H4 (cell line): ENCODE results near the gene SENP2. TPM values are rescaled to one million over a fixed set of nuclear protein-coding genes. Genes with fewer than 3 reads are reported as not detected.
"Not testable (repeated sequence)": the region's sequence is repeated elsewhere in the genome, so short reads cannot be mapped to it uniquely, and the experiment has no call there.

ENCODE experiments used
- DNase-seq: peaks from one replicate; pipeline ENCODE4 v3.0.0-alpha.2; 2015; ENCODE audit warnings: low spot score
- total RNA-seq: library from RNA; depleted of rRNA; stranded (reverse); fragments of >200 nt; shearing (Covaris generic); gene quantifications from 2 replicates; pipeline ENCODE4 v1.2.3, GENCODE V29; 2014; rRNA removed

Gene SENP2
- total RNA-seq = 26.2 TPM in 2 replicates

GRCh38 chr3:185585859-185586685 is at the start of gene SENP2:
Gene SENP2, plus strand, starts transcription at chr3:185586295. Its CDS starts 119 bp downstream, at chr3:185586414.
- peak; percentile 99 for DNase-seq

GRCh38 chr3:185537369-185537970 is 48.6 kb upstream of the SENP2 start:
- peak; percentile 90 for DNase-seq

- DNase-seq = no peak
Measured at GRCh38 chr3:185539934-185540333, 46.2 kb upstream of the SENP2 start.

GRCh38 chr3:185540695-185541094 is 45.4 kb upstream of the SENP2 start:
- DNase-seq = no peak

GRCh38 chr3:185549122-185549521 is 37.0 kb upstream of the SENP2 start:
- peak; percentile 88 for DNase-seq

- DNase-seq = no peak
Measured at GRCh38 chr3:185549651-185550111, 36.4 kb upstream of the SENP2 start.

- DNase-seq = peak; percentile 58
Measured at GRCh38 chr3:185552358-185552877, 33.7 kb upstream of the SENP2 start, which contains the start of gene LIPH. Gene LIPH, minus strand, starts transcription at chr3:185552588. Its CDS starts 117 bp downstream, at chr3:185552471.

GRCh38 chr3:185555101-185555501 is 31.0 kb upstream of the SENP2 start:
- no peak for DNase-seq

- DNase-seq = no peak
Measured at GRCh38 chr3:185555860-185556347, 30.2 kb upstream of the SENP2 start.

GRCh38 chr3:185556640-185557039 is 29.5 kb upstream of the SENP2 start:
- DNase-seq = not testable (repeated sequence)

- no peak for DNase-seq
Measured at GRCh38 chr3:185558395-185558794, 27.7 kb upstream of the SENP2 start.

- no peak for DNase-seq
Measured at GRCh38 chr3:185559706-185560090, 26.4 kb upstream of the SENP2 start.

GRCh38 chr3:185560676-185561075 is 25.4 kb upstream of the SENP2 start:
- no peak for DNase-seq

GRCh38 chr3:185561374-185561943 is 24.6 kb upstream of the SENP2 start:
- DNase-seq = no peak

- no peak for DNase-seq
Measured at GRCh38 chr3:185561958-185562357, 24.1 kb upstream of the SENP2 start.

- DNase-seq = no peak
Measured at GRCh38 chr3:185572183-185572582, 13.9 kb upstream of the SENP2 start.

- peak; percentile 56 for DNase-seq
Measured at GRCh38 chr3:185575108-185575869, 10.8 kb upstream of the SENP2 start.

- DNase-seq = no peak
Measured at GRCh38 chr3:185582236-185582635, 3.9 kb upstream of the SENP2 start.

GRCh38 chr3:185582871-185583270 is 3.2 kb upstream of the SENP2 start:
- no peak for DNase-seq

- DNase-seq = no peak
Measured at GRCh38 chr3:185583925-185584324, 2.2 kb upstream of the SENP2 start.

- no peak for DNase-seq
Measured at GRCh38 chr3:185584686-185585085, 1.4 kb upstream of the SENP2 start.

GRCh38 chr3:185585518-185585858 is 607 bp upstream of the SENP2 start:
- DNase-seq = no peak
